K562 (cell line): ENCODE data around the gene CRYM. TPM values are rescaled to one million over a fixed set of nuclear protein-coding genes. Genes with fewer than 3 reads are reported as not detected.

Experiments used
- ATF7 ChIP-seq: fragments of 450-650 bp; IDR thresholded peaks from 2 replicates; pipeline ENCODE4 v1.7.1; 2014; ENCODE audit warnings: mild to moderate bottlenecking, moderate library complexity
- BACH1 ChIP-seq: fragments of 200-800 bp; sonication (Bioruptor generic); IDR thresholded peaks from 2 replicates; pipeline ENCODE4 v1.6.1; 2016; ENCODE audit warnings: missing genetic modification characterization, missing compliant biosample characterization
- CCNT2 ChIP-seq: IDR thresholded peaks from 2 replicates; pipeline ENCODE4 v1.6.1; 2011; ENCODE audit warnings: borderline replicate concordance, low read depth, mild to moderate bottlenecking, moderate library complexity, mixed read lengths, low read length; ENCODE audit not compliant: insufficient read length; ENCODE audit errors: extremely low read depth
- CXXC5 ChIP-seq: fragments of 250-450 bp; sonication (Bioruptor Pico); IDR thresholded peaks from 2 replicates; pipeline ENCODE4 v1.8.0; 2022; ENCODE audit warnings: inconsistent platforms, mild to moderate bottlenecking, moderate library complexity
- ELF2 ChIP-seq: fragments of 250-450 bp; sonication (Bioruptor Pico); IDR thresholded peaks from 2 replicates; pipeline ENCODE4 v1.5.0; 2021; ENCODE audit warnings: mild to moderate bottlenecking
- HDAC3 ChIP-seq: fragments of 450-650 bp; IDR thresholded peaks from 2 replicates; pipeline ENCODE4 v1.6.1; 2018; ENCODE audit warnings: borderline replicate concordance, mild to moderate bottlenecking, moderate library complexity; ENCODE audit not compliant: partially characterized antibody
- HMBOX1 ChIP-seq: sonication (generic); IDR thresholded peaks from 2 replicates; pipeline ENCODE4 v1.6.1; 2016
- KDM2B ChIP-seq: fragments of 250-450 bp; sonication (Bioruptor Pico); IDR thresholded peaks from 2 replicates; pipeline ENCODE4 v1.8.0; 2021; ENCODE audit warnings: mild to moderate bottlenecking, moderate library complexity
- KHSRP ChIP-seq: fragments of 450-650 bp; IDR thresholded peaks from 2 replicates; pipeline ENCODE4 v1.6.1; 2017
- KLF6 ChIP-seq: fragments of 250-450 bp; sonication (Bioruptor Pico); IDR thresholded peaks from 2 replicates; pipeline ENCODE4 v1.4.0; 2020; ENCODE audit warnings: mild to moderate bottlenecking, moderate library complexity, borderline replicate concordance
- LEF1 ChIP-seq: fragments of 450-650 bp; IDR thresholded peaks from 2 replicates; pipeline ENCODE4 v1.6.1; 2016; ENCODE audit warnings: mild to moderate bottlenecking
- MEF2A ChIP-seq: IDR thresholded peaks from 2 replicates; pipeline ENCODE4 v1.6.1; 2011; ENCODE audit warnings: low read depth, mild to moderate bottlenecking, low read length, moderate library complexity; ENCODE audit not compliant: control insufficient read depth
- MIER1 ChIP-seq: fragments of 450-650 bp; IDR thresholded peaks from 2 replicates; pipeline ENCODE4 v1.6.1; 2016; ENCODE audit warnings: antibody characterized with exemption, mild to moderate bottlenecking, low read depth
- MTF1 ChIP-seq: fragments of 250-450 bp; sonication (Bioruptor Pico); IDR thresholded peaks from 2 replicates; pipeline ENCODE4 v1.9.0; 2021; ENCODE audit warnings: moderate library complexity, mild to moderate bottlenecking, inconsistent platforms, borderline replicate concordance
- NFATC3 ChIP-seq: fragments of 450-650 bp; IDR thresholded peaks from 2 replicates; pipeline ENCODE4 v1.6.1; 2017; ENCODE audit warnings: mild to moderate bottlenecking
- PBX2 ChIP-seq, 2 experiments: IDR thresholded peaks in 1 of 2; conservative IDR thresholded peaks in 1 of 2; 2 replicates each; pipeline ENCODE4 v1.6.1; 2016; ENCODE audit warnings: low read depth in 2 of 2, mild to moderate bottlenecking in 1 of 2, missing compliant biosample characterization in 1 of 2, missing genetic modification characterization in 1 of 2, moderate library complexity in 1 of 2
- RHOXF2B ChIP-seq: fragments of 250-450 bp; sonication (Bioruptor Pico); conservative IDR thresholded peaks from 2 replicates; pipeline ENCODE4 v1.5.1; 2021
- XRCC5 ChIP-seq: fragments of 200-400 bp; formaldehyde crosslinking; IDR thresholded peaks from 2 replicates; pipeline ENCODE4 v1.6.1; 2017; ENCODE audit warnings: low read depth, mild to moderate bottlenecking, low read length
- ZBTB7A ChIP-seq: IDR thresholded peaks from 2 replicates; pipeline ENCODE4 v1.6.1; 2011; ENCODE audit warnings: low read depth, mild to moderate bottlenecking, low read length, moderate library complexity, borderline replicate concordance; ENCODE audit not compliant: control insufficient read depth
- ZNF239 ChIP-seq: fragments of 250-450 bp; sonication (Bioruptor Pico); IDR thresholded peaks from 2 replicates; pipeline ENCODE4 v1.4.0; 2020; ENCODE audit warnings: mild to moderate bottlenecking
- ZNF253 ChIP-seq: fragments of 250-450 bp; sonication (Bioruptor Pico); conservative IDR thresholded peaks from 2 replicates; pipeline ENCODE4 v1.6.1; 2021; ENCODE audit warnings: mild to moderate bottlenecking
- ZNF263 ChIP-seq: sonication (generic); formaldehyde crosslinking; IDR thresholded peaks from 2 replicates; pipeline ENCODE4 v1.8.0; 2022; ENCODE audit warnings: mild to moderate bottlenecking, missing genetic modification reagents, borderline replicate concordance
- polyA plus RNA-seq, 8 experiments: library from polyadenylated mRNA; depleted of rRNA in 4 of 8; stranded (reverse) in 5 of 8; unstranded in 3 of 8; fragments of >200 nt; fragmentation: Nextera tagmentation in 2 of 8; fragmentation: Illumina TruSeq in 1 of 8; extraction: Ambion mirVana in 2 of 8; extraction: Trizol in 1 of 8; gene quantifications; 2 replicates each; pipeline versions ENCODE4 v1.2.1 to v1.2.3, GENCODE V29; 2011 to 2014; ENCODE audit warnings: inconsistent platforms in 1 of 8, missing spikeins in 1 of 8
- total RNA-seq, 7 experiments: library from RNA; depleted of rRNA in 6 of 7; stranded (reverse); fragments of >200 nt in 6 of 7; fragmentation: Illumina TruSeq in 2 of 7; extraction: Trizol in 2 of 7; gene quantifications; 2 replicates each; pipeline versions ENCODE4 v1.2.1 to v1.2.3, GENCODE V29; 2011 to 2021; ENCODE audit warnings: low replicate concordance in 1 of 7
- TF ChIP-seq, protein P1 (sequence below): sonication (generic); formaldehyde crosslinking; IDR thresholded peaks from 2 replicates; pipeline ENCODE4 v1.8.0; 2022; ENCODE audit warnings: missing genetic modification reagents, mild to moderate bottlenecking, moderate library complexity, borderline replicate concordance

Gene CRYM
- total and polyA plus RNA-seq, 9 of the 15 experiments (the other 6 are each of a cell fraction or from before 2014, with no cell fraction given), result 0.08 to 0.98 (median 0.47) TPM

- no peak for TF ChIP-seq PBX2 (CRISPR knock-in tag; IDR thresholded peaks at IDR 0.05; ENCODE audit: low read depth)
- TF ChIP-seq PBX2 (tag; conservative IDR thresholded peaks at IDR 0.05; ENCODE audit: low read depth), result peak; percentile 45
- peak; percentile 36; the same call in 1 of the 2 replicates for TF ChIP-seq ATF7
- TF ChIP-seq RHOXF2B, result no peak
- TF ChIP-seq, protein P1, sequence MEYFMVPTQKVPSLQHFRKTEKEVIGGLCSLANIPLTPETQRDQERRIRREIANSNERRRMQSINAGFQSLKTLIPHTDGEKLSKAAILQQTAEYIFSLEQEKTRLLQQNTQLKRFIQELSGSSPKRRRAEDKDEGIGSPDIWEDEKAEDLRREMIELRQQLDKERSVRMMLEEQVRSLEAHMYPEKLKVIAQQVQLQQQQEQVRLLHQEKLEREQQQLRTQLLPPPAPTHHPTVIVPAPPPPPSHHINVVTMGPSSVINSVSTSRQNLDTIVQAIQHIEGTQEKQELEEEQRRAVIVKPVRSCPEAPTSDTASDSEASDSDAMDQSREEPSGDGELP, result peak; percentile 46; the same call in 1 of the 2 replicates
- TF ChIP-seq BACH1 (tag), result peak; percentile 59
- 0 out of 2 replicates have a peak, but pooled peaks have one; percentile 15 for TF ChIP-seq MEF2A
- TF ChIP-seq HDAC3, result peak; percentile 88
- no peak for TF ChIP-seq ELF2 (CRISPR knock-in tag)
- TF ChIP-seq MIER1, result 0 out of 2 replicates have a peak, but pooled peaks have one; percentile 24
- 0 out of 2 replicates have a peak, but pooled peaks have one; percentile 21 for TF ChIP-seq ZBTB7A
- no peak for TF ChIP-seq MTF1 (CRISPR knock-in tag)
- peak; percentile 82; the same call in 1 of the 2 replicates for TF ChIP-seq LEF1
- TF ChIP-seq NFATC3, result peak; percentile 57; the same call in 1 of the 2 replicates
- peak; percentile 31; the same call in 1 of the 2 replicates for TF ChIP-seq ZNF263 (CRISPR knock-in tag)
- no peak for TF ChIP-seq XRCC5
- TF ChIP-seq KHSRP, result peak; percentile 74; the same call in 1 of the 2 replicates
- no peak for TF ChIP-seq KDM2B
- peak; percentile 94 for TF ChIP-seq CCNT2
- peak; percentile 75 for TF ChIP-seq HMBOX1
- TF ChIP-seq ZNF239 (CRISPR knock-in tag), result no peak
- TF ChIP-seq ZNF253 (CRISPR knock-in tag), result no peak
- peak; percentile 65 for TF ChIP-seq CXXC5
- no peak for TF ChIP-seq KLF6 (CRISPR knock-in tag)
These were observed 17.0 kb downstream of the CRYM start (continued) for GRCh38 chr16:21260870-21261791.
